HG03280 (cell line): ENCODE measurements around the gene HSD3B7.
A peak's percentile ranks its signal among the peaks of the same experiment; 100 is the strongest.

Experiments
- ATAC-seq: cut with Tn5 transposase; IDR thresholded peaks from one replicate; pipeline ENCODE4 v1.9.1; 2021; ENCODE audit warnings: mild to moderate bottlenecking, moderate library complexity; ENCODE audit not compliant: unreplicated experiment

HSD3B7 gene

DNA sequence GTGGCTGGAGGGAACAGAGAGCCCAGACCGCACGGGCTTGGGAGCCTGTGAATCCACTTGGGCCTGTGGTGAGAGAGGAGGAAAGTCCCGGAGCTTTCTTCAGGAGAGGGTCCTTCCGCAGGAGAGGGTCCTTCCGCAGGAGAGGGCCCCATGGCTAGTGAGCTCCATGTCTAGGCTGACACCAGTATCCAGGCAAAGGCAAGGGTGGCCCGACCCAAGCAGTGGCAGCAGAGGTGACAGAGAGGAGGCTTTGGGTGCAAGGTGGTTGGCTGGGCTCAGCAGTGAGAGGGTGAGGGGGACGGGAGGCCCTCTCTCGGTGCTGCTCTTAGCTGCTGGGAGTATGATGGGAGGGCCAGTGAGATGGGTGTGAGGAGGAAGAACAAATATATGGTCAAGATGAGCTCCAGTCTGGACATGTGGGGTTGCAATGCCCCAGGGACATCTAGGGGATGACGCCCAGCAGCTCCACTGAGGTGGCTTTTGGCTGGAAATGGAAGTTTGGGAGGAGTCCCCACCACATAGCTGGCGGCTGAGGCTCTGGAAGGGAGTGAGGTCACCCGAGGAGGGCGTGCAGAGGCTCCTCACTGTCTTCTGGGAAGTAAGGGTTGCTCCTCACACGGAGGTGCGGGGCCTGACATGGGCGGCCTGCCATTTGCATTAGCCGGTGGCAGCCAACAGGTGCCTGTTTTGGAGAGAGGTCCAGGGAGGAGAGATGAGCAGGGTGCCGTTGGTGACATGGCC lies 2.3 kb upstream of the HSD3B7 start:
- no peak for ATAC-seq

DNA sequence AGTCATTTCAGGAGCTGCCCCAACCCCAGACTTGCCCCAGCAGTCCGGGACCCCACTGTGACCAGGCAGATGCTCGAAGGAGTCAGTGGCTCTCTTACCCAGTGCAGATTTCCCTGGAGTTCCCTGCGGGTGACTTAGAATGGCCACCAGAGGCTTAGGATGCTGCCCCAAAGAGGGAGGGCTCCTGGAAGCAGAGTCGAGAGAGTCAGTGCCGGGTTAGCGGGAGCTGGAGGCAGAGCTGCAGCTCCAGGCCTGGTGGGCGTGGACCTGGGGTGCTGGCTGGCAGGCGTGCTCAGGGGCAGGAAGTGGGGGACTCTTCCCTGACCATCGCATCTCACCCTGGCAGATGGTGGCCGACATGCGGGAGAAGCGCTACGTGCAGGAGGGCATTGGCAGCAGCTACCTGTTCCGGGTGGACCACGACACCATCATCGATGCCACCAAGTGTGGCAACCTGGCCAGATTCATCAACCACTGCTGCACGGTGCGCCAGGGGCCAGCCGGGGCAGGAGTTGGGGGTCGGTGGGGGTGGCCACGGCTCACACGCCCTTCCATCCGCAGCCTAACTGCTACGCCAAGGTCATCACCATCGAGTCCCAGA lies 1.6 kb upstream of the HSD3B7 start:
- no peak for ATAC-seq

DNA sequence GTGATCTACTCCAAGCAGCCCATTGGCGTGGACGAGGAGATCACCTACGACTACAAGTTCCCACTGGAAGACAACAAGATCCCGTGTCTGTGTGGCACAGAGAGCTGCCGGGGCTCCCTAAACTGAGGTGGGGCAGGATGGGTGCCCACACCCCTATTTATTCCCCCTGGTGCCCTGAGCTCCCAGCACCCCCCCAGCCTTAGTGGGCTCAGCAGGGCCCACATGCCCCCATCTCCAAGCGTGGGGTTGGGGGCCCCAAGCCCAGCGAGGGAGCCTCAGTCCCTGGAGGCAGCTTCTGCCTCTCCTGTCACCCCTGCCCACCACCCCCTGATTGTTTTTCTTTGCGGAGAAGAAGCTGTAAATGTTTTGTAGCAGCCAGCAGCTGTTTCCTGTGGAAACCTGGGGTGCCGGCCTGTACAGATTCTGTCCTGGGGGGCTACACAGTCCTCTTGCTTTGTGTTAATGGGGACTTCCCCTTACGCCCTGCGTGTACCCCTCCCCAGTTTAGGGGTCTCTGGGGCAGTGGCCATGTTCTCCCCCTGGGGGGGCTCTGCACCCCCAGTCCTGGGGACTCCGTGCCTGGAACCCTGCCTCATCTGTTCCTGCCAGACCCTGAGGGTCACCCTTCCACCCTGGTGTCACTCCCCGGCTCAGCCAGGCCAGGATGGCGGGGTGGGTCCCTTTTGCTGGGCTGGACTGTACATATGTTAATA lies 953 bp upstream of the HSD3B7 start:
- no peak for ATAC-seq

DNA sequence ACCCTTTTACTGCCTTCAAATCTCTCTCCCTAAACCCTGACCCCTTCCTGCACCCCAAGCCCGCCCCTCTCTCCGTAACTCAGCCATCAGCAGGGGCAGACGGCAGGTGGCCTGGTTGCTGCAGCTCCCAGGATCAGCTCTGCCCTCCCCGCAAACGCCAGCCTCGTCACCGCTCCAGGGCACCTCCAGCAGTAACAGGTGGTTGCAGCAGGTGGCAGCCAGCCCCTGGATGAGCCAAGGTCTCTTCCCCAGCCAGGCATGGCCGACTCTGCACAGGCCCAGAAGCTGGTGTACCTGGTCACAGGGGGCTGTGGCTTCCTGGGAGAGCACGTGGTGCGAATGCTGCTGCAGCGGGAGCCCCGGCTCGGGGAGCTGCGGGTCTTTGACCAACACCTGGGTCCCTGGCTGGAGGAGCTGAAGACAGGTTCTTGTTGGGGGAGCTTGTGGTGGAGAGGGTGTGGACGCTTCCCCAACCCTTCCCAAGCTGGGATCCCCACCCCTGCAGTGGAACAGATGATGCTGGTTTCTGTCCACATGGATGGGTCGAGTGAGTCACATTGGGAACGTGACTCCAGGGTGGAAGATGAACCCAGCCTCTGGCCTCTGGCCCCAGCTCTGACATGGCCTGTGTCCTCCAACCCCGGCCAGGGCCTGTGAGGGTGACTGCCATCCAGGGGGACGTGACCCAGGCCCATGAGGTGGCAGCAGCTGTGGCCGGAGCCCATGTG lies 558 bp downstream of the HSD3B7 start:
- ATAC-seq: no peak

DNA sequence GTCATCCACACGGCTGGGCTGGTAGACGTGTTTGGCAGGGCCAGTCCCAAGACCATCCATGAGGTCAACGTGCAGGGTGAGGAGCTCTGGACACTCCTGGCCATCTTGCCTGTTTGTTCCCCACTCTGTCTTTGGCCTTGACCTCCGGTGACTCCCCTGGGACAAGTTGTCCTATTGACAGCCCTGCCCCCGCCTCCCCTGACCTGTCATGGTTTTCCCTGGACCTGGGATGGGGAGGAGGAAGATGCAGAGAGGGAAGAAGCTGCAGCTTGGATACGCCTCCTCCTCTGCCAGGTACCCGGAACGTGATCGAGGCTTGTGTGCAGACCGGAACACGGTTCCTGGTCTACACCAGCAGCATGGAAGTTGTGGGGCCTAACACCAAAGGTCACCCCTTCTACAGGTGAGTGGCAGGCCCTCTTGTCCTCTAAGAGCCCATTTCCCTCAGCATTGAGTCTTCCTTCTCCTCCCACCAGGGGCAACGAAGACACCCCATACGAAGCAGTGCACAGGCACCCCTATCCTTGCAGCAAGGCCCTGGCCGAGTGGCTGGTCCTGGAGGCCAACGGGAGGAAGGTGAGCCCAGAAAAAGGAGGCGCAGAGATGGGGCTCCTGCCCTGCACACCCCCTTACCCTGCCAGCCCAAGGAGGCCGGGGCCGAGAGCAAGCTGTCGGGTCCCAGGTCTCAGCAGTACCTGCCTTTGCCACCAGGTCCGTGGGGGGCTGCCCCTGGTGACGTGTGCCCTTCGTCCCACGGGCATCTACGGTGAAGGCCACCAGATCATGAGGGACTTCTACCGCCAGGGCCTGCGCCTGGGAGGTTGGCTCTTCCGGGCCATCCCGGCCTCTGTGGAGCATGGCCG lies 1.4 kb downstream of the HSD3B7 start:
- no peak for ATAC-seq

DNA sequence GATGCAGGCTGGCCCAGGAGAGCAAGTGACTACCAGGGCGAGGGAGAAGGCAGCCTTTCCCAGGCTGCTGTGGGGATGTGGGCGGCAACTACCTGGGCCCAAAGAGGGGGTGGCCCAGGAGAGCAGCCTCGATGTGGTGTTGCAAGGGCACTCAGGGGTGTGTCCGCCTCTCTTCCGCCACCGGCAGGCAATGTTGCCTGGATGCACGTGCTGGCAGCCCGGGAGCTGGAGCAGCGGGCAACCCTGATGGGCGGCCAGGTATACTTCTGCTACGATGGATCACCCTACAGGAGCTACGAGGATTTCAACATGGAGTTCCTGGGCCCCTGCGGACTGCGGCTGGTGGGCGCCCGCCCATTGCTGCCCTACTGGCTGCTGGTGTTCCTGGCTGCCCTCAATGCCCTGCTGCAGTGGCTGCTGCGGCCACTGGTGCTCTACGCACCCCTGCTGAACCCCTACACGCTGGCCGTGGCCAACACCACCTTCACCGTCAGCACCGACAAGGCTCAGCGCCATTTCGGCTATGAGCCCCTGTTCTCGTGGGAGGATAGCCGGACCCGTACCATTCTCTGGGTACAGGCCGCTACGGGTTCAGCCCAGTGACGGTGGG lies 2.7 kb downstream of the HSD3B7 start:
- no peak for ATAC-seq

DNA sequence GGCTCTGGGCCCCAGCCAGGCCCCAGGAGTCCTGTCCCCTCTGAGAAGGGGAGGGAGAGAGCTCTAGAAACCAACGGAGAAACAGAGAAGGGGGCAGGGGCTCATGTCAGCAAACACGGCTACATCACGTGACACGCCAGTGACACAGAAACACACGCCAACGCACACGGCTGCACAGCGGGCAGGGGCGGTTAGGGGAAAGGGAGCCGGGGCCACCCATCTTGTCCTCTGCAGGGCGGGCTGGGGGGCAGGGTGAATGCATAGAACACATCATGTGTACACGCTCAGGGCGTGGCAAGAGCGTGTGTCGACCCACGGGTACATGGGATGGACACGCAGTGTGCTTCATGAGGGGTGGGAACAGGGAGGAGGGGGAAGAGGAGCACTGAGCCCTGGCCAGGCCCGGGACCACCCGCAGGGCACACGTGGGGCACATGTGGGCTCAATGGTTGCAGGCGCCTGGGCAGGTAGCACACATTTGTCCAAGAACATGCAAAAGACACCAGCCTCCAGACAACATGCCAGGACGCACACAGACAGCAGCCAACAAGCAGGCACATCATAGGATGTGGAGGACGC lies 4.6 kb downstream of the HSD3B7 start:
- ATAC-seq: no peak

DNA sequence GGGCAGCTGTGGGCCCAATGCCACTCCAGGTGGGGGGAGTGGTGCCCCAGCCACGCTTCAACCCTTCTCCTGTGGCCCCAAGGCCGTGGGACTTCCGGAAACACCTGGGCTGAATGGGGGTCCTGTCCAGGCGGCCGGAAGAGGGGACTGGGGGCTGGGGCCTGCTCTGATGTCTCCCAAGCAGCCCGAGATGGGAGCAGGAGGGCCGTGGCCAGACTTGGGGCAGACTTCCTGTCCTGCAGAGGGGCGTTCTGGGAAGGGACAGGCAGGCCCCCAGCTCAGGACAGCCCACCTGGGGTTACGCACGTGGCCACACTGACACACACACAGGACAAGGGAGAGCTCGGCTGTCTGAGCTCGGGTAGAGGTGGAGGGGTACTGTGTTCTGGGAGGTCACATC lies 5.1 kb downstream of the HSD3B7 start:
- ATAC-seq: no peak

DNA sequence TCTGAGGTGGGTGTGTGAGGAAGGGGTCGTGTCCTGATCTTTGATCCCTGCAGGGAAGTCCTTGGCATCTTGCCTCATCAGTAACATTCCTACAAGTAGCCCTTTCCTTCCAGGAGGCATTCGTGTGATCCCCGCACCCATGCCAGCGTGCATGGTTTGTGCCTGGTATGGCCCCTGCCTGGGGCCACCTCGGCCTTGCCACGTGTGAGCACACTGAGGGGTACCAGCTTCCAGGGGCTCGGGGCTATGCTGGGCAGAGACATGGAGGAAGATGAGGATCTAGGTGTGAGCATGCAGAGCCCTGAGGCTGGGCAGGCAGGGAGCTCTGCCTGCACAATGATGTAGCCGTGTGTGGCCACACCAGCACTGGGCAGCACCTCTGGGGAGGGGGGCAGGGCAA lies 6.0 kb downstream of the HSD3B7 start:
- ATAC-seq: no peak

DNA sequence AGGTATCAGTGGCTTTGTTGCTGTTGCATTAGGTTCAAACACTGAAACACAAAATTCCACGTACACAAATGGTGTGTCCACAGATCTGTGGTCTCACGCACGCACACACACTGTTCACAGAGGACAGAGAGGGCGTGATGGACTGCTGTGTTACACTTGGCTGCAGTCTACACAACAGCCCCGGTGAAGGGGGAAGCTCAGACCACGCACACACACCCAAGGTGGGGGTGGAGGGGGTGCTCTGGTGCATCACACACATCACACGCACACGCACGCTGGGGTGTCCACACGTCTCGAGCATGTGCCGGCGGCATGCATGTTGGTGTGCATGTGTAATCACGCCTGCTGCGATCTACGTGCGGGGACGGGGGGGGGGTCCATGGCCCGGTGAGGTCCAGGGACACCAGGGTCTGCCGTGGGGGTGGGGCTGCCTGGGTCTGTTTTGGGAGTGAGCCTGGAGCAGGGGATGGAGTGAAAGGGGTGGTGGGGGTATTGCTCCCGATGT lies 7.3 kb downstream of the HSD3B7 start:
- no peak for ATAC-seq

DNA sequence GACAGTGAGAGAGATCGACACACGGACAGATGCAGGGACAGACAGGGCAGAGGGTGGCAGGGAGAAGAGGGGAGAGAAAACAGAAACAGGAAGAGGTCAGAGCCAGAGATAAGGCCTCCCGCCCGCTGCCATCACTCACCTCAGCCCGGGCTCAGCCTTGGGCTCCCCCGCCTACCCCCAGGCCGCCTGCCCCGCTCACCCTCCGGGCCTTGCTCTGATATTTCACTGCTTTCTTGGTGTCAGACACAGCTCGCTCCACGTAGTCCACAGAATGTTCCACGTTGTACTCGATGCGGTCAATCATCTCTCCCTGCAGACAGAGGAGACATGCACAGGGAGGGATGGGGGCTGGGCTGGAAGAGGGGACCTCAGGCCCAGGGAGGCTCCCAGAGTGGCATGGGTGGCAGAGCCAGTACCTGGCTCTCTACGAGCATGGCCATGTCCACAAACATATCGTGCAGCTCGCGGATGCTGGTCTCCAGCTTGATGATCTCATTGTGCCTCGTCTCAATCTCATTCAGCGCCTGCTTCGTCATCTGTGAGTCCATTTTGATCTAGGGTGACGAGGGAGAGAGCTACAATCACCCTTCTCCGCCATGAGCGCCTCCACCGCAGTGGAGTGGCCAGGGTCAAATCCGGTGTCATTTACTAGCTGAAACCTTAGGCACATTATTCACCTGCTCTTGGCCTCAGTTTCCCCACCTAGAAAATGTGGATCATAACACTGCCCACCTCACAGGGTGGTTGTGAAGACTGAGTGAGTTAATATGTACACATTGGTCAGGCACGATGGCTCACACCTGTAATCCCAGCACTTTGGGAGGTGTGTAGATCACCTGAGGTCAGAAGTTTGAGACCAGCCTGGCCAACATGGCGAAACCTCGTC lies 8.2 kb downstream of the HSD3B7 start:
- no peak for ATAC-seq

DNA sequence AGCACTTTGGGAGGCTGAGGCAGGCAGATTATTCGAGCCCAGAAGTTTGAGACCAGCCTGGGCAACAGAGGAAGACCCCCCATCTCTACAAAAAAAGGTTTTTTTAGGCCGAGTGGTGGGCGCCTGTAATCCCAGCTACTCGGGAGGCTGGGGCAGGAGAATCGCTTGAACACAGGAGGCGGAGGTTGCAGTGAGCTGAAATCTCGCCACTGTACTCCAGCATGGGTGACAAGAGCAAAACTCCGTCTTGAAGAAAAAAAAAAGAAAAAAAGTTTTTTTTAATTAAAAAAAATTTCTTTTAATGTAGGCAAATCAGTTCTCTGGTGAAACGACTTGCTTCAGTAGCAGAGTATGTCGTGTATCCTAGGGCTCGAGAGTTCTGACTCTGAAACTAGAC lies 10.9 kb downstream of the HSD3B7 start:
- ATAC-seq: no peak

DNA sequence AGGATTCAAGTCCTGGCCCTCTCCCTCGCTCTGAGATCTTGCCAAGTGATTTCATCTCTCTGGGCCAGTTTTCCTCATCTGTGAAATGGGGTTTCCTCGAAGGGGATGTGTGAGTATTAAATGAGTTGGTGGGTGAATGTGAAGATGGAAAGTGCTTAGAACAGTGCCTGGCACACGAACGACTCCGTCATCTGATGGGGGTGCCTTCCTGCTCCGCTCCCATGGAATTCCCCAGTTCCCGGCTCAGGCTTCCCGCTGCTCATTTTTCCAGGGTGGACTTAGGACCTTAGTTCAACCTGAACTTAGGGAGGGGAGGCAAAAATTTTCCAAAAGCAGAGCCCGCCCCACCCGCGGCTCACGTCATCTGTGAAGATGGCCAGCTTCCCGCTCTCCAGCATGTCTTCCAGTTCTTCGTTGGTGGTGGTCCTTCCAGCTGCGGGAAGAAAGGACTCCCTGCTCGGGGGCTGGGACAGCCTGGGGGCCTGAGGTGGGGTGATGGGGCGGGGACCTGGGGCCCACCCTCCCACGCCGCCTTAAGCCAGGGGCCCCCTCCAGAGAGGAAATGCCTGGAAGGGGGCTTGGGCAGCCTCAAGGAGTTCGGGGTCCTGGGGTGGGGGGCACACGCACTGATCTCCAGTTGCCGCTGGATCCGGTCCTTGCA lies 11.4 kb downstream of the HSD3B7 start:
- ATAC-seq: no peak

DNA sequence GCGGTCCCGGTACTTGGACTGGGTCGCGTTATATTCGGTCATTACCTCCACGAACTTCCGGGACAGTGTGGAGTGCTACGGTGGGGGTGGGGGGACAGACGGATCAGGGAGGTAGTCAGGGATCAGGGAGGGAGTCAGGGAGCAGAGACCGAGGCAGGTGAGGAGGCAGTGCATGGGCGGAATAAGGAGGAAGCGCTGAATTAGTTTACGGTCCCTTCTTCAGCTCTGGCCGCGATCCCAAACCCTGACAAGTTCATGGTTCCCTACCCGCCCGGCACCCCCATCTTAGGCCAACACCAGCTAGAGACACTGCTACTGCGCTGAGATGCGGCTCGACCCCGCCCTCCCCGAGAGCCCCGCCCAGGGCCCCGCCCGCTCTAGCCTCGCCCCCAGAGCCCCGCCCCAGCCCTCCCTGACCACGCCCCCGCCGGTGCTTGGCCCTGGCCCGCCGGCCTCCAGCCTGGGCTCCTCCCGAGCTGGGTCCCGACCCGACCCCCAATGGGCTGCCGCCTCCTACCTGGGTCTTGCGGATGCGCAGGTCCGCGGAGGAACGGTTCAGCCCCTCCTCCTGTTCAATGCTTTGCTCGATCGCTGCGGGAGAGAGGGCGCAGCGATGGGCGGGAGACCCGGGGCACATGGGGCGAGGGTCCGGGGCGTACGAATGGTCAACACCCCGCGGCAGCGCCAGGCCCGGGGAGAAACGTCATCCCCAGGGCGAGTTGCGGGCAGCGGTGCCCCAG lies 12.1 kb downstream of the HSD3B7 start:
- ATAC-seq: peak; percentile 87

DNA sequence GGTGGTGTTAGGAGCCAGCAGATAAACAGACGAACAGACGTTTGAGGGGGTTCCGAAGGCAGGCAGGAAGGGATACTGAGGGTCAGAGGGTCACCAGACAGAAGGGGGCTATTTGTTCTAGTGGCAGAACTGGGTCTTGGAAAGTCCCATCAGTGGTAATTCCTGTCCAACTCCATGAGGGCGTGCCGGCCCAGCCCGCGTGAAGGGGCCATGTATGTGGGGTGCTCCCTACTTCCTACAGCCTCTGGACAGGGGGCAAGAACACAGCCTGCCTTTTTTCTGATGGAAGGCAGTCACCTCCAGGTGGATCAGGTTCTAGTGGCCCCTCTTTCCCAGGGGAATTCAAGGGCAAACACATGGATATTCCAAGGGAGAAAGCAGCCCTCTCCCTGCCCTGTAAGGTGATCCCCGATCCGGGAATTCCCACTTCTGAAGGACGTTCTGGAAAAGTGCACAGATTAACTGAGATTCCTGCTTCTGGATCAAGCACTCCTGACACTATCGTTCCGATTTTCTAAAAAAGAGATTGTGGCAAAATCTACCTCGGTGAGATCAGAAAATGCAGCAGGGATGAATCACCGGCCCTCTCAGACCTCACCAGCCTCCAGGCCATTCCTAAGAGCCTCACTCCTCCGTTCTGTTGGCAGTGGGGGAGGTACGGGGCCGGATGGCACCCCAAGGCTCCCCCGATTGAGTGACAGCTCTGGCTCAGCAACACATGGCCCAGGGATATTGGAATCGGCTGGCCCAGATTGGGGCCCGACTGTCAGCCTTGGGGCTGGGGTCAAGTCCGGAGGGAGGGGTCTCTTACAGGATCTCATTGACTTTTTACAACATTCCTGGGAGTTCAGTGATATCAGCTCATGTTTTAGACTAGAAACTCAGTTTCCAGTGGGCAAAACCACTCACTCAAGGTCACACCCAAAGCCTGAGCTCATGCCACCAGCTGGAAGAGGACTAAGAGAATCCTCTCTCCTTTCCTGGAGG lies 13.0 kb downstream of the HSD3B7 start:
- ATAC-seq: no peak
